ENCODE data around the gene PIH1D1. TPM values are rescaled to one million over a fixed set of nuclear protein-coding genes. Genes with fewer than 3 reads are reported as not detected.

PIH1D1 gene
- total and polyA plus RNA-seq, 3 experiments from 2014 or later, result 81.8 to 138 (median 132) TPM

- Mint-ChIP-seq H3K9me3 (no peaks in the 10 kb centered on the region), H3K36me3 (peaks cover 5 to 28% (median 7%) of the 10 kb centered on the region in 3 donors), H3K4me3 (peak overlapping the region; percentile 77 to 92 (median 84)), H3K27me3 (peaks cover 37 to 39% of the 10 kb centered on the region in 2 donors), H3K4me1 (peaks cover 32 to 50% (median 37%) of the 10 kb centered on the region in 3 donors), H3K27ac (peak overlapping the region; percentile 66 to 93 (median 86))
- peak overlapping the region; percentile 69 for H3K4me3 ChIP-seq (ENCODE audit: low read length)
- H3K27me3 ChIP-seq (ENCODE audit: insufficient read depth, low read length, poor library complexity, severe bottlenecking), result peaks cover 34% of the 10 kb centered on the region
- H3K9me3 ChIP-seq (ENCODE audit: low read length), result no peaks in the 10 kb centered on the region
- peak overlapping the region; percentile 51 for H3K27ac ChIP-seq (ENCODE audit: low read depth, low read length)
- peaks cover 26% of the 10 kb centered on the region for H3K4me1 ChIP-seq (ENCODE audit: insufficient read depth, low read length)
- DNase-seq, result peak; percentile 88 to 96 (median 93)
- peaks cover 5% of the 10 kb centered on the region for H3K36me3 ChIP-seq (ENCODE audit: insufficient read depth, low read length)
- ChIA-PET POLR2A (no interaction called here), CTCF (interaction anchor here (0.6 to 4.8 kb wide), 7 partner anchors 9 to 54 kb away, joined by 3 to 28 read pairs (median 5); partner anchors contain the start of genes ALDH16A1 and FLT3LG)
Observed at GRCh38 chr19:49443366-49444099, 8.1 kb downstream of the PIH1D1 start.

DNA sequence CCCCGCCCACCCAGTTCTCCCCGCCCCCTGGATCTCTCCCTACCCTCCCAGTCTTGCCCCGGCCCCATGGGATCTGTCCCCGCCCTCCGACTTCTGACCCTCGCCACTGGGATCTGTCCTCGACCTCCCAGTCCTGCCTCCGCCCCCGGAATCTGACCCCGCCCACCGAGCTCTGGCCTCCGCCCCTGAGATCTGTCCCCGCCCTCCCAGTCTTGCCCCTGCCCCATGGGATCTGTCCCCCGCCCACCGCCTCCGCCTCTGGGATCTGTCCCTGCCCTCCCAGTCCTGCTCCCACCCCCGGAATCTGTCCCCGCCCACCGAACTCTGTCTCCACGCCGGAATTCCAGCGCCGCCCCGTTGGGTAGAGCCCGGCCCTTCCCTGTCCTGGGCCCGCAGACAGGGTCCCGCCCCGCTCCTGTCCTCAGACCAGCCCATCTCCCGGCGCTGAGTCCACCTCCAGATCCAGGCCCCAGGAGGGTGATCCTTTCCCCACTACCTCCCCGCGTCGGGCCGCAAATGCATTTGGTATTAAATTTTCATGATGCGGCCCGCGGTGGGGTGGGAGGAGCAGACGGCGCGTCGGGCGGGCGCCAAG, 8.7 kb downstream of the PIH1D1 start:
- H3K27me3 ChIP-seq (ENCODE audit: insufficient read depth, low read length, poor library complexity, severe bottlenecking), result peaks cover 41% of the 10 kb centered on the region
- Mint-ChIP-seq H3K4me3 (peak overlapping the region; percentile 77 to 92 (median 84)), H3K4me1 (peaks cover 29 to 45% (median 35%) of the 10 kb centered on the region in 3 donors), H3K27me3 (peaks cover 44 to 45% of the 10 kb centered on the region in 2 donors), H3K9me3 (no peaks in the 10 kb centered on the region), H3K36me3 (peaks cover 0 to 22% (median 4%) of the 10 kb centered on the region in 3 donors), H3K27ac (peak overlapping the region in 5 of 8 donors; percentile 67 to 88 (median 84))
- H3K4me1 ChIP-seq (ENCODE audit: insufficient read depth, low read length), result peaks cover 20% of the 10 kb centered on the region
- no peaks in the 10 kb centered on the region for H3K36me3 ChIP-seq (ENCODE audit: insufficient read depth, low read length)
- peak overlapping the region; percentile 69 for H3K4me3 ChIP-seq (ENCODE audit: low read length)
- peak overlapping the region; percentile 51 for H3K27ac ChIP-seq (ENCODE audit: low read depth, low read length)
- DNase-seq, result peak in 3 of 5 donors; percentile 33 to 67 (median 51)
- no peaks in the 10 kb centered on the region for H3K9me3 ChIP-seq (ENCODE audit: low read length)
- CTCF ChIA-PET, result interaction anchor here (0.6 to 4.8 kb wide), 6 partner anchors 10 to 53 kb away, joined by 3 to 28 read pairs (median 4); partner anchors contain the start of genes ALDH16A1 and FLT3LG
- POLR2A ChIA-PET, result no interaction called here

GRCh38 chr19:49442354-49442753, 9.3 kb downstream of the PIH1D1 start:
- CTCF ChIA-PET, result interaction anchor here (0.8 to 4.8 kb wide), 8 partner anchors 10 to 216 kb away, joined by 3 to 28 read pairs (median 4); partner anchors contain the start of genes ALDH16A1, FLT3LG and GFY
- no peak for DNase-seq

DNA sequence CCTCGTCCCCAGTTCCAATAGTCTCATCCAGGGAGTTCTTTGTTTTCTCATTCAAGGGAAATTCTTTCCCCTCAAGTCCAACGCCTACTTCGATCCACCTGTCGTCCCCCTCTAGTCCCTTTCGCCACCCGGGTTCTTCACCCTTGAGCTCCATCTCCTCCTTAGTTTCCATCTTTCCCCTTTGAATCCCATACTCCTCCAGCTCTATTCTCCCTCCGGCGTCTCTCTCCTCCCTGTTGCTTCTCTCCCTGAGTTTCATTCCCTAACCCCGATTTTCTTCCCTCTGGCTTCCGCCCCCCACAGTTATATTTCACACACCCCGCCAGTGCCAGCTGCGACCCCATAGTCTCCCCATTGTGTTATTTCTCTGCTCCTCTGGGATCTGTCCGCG, 9.7 kb downstream of the PIH1D1 start:
- DNase-seq, result no peak
- H3K4me3 ChIP-seq (ENCODE audit: low read length), result no peak overlapping the region
- H3K9me3 ChIP-seq (ENCODE audit: low read length), result no peaks in the 10 kb centered on the region
- H3K27ac ChIP-seq (ENCODE audit: low read depth, low read length), result no peak overlapping the region
- Mint-ChIP-seq H3K27ac (peak overlapping the region in 5 of 8 donors; percentile 15 to 84 (median 67)), H3K9me3 (no peaks in the 10 kb centered on the region), H3K27me3 (peaks cover 52 to 54% of the 10 kb centered on the region in 2 donors), H3K36me3 (peaks cover 0 to 14% (median 4%) of the 10 kb centered on the region in 3 donors), H3K4me3 (peak overlapping the region; percentile 77 to 92 (median 84)), H3K4me1 (peaks cover 29 to 48% (median 35%) of the 10 kb centered on the region in 3 donors)
- peaks cover 50% of the 10 kb centered on the region for H3K27me3 ChIP-seq (ENCODE audit: insufficient read depth, low read length, poor library complexity, severe bottlenecking)
- ChIA-PET POLR2A (interaction anchor here (0.7 kb wide), 1 partner anchor 10 kb away, joined by 3 read pairs; the partner anchor contains the start of gene PIH1D1), CTCF (interaction anchor here (0.5 to 4.8 kb wide), 8 partner anchors 10 to 215 kb away, joined by 3 to 28 read pairs (median 4); partner anchors contain the start of genes ALDH16A1, GFY and PIH1D1)
- H3K4me1 ChIP-seq (ENCODE audit: insufficient read depth, low read length), result peaks cover 19% of the 10 kb centered on the region
- H3K36me3 ChIP-seq (ENCODE audit: insufficient read depth, low read length), result no peaks in the 10 kb centered on the region

More at GRCh38 chr19:49442354-49442753, 9.3 kb downstream of the PIH1D1 start:
- no peaks in the 10 kb centered on the region for H3K9me3 ChIP-seq (ENCODE audit: low read length)
- H3K36me3 Mint-ChIP-seq, result peaks cover 0 to 17% (median 4%) of the 10 kb centered on the region in 3 donors
- POLR2A ChIA-PET, result no interaction called here
- peaks cover 49 to 50% of the 10 kb centered on the region in 2 donors for H3K27me3 Mint-ChIP-seq
- no peaks in the 10 kb centered on the region for H3K9me3 Mint-ChIP-seq
- no peak overlapping the region for H3K4me3 ChIP-seq (ENCODE audit: low read length)
- no peak overlapping the region for H3K27ac ChIP-seq (ENCODE audit: low read depth, low read length)
- peaks cover 46% of the 10 kb centered on the region for H3K27me3 ChIP-seq (ENCODE audit: insufficient read depth, low read length, poor library complexity, severe bottlenecking)
- H3K4me1 Mint-ChIP-seq, result peaks cover 29 to 47% (median 35%) of the 10 kb centered on the region in 3 donors
- H3K27ac Mint-ChIP-seq, result peak overlapping the region in 5 of 8 donors; percentile 18 to 84 (median 58)
- H3K36me3 ChIP-seq (ENCODE audit: insufficient read depth, low read length), result no peaks in the 10 kb centered on the region
- H3K4me1 ChIP-seq (ENCODE audit: insufficient read depth, low read length), result peaks cover 19% of the 10 kb centered on the region
- peak overlapping the region; percentile 77 to 92 (median 84) for H3K4me3 Mint-ChIP-seq

DNA sequence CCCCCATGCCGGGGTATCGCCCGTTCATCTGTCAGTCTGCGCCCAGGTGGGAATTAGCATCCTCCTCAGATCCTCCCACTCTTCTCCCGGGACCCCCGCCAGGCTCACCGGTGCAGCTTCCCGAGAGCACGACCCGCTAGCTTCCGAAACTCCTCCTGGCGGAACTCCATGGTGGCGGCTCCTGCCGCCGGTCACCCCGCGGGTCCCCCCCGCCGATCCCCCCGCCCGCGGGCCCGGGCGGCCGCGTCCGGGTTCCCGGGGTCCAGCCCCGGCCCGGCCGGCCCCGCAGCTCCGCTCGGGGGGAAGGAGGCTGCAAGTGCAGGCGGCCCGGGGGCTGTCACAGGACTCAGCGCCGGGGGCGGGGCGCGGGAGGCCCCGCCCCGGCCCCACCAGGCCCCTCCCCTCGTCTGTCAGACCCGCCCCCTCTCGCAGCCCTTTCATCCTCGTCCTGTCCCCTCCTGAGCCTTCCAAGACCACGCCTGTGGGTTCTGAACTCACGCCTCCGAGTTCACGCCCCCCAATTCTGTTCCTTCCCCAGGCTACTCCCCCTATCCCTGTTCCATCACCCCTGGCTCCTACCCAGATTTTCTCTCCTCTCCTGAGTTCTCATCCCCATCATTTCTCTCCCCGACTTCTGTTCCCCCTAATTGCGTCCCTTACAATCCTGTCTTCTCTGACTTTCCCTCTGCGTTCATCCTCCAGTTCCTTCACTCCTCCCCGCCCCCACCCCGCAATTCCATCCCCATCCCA, 10.2 kb downstream of the PIH1D1 start, which contains the start of gene SLC17A7:
Gene SLC17A7 (minus strand): TSS at position 318 of the 750 bp plus-strand sequence. CDS start 148 bp downstream, at position 170.
- Mint-ChIP-seq H3K4me1 (peaks cover 30 to 47% (median 36%) of the 10 kb centered on the region in 3 donors), H3K4me3 (peak within 1 kb of the TSS; percentile 77 to 92 (median 84)), H3K9me3 (no peaks in the 10 kb centered on the region), H3K27ac (peak within 1 kb of the TSS in 7 of 8 donors; percentile 18 to 89 (median 67)), H3K36me3 (peaks cover 0 to 8% (median 1%) of the 10 kb centered on the region in 3 donors), H3K27me3 (peaks cover 56 to 60% of the 10 kb centered on the region in 2 donors)
- Histone ChIP-seq H3K4me3 (ENCODE audit: low read length) (no peak within 1 kb of the TSS), H3K27ac (ENCODE audit: low read depth, low read length) (no peak within 1 kb of the TSS), H3K4me1 (ENCODE audit: insufficient read depth, low read length) (peaks cover 19% of the 10 kb centered on the region), H3K36me3 (ENCODE audit: insufficient read depth, low read length) (no peaks in the 10 kb centered on the region), H3K27me3 (ENCODE audit: insufficient read depth, low read length, poor library complexity, severe bottlenecking) (peaks cover 55% of the 10 kb centered on the region), H3K9me3 (ENCODE audit: low read length) (no peaks in the 10 kb centered on the region)
- ChIA-PET CTCF (interaction anchor here (0.5 to 4.8 kb wide), 8 partner anchors 10 to 215 kb away, joined by 3 to 28 read pairs (median 4); partner anchors contain the start of genes ALDH16A1, GFY and PIH1D1), POLR2A (interaction anchor here (0.7 kb wide), 1 partner anchor 10 kb away, joined by 3 read pairs; the partner anchor contains the start of gene PIH1D1)
- DNase-seq, result peak in 2 of 5 donors; percentile 43 to 45

DNA sequence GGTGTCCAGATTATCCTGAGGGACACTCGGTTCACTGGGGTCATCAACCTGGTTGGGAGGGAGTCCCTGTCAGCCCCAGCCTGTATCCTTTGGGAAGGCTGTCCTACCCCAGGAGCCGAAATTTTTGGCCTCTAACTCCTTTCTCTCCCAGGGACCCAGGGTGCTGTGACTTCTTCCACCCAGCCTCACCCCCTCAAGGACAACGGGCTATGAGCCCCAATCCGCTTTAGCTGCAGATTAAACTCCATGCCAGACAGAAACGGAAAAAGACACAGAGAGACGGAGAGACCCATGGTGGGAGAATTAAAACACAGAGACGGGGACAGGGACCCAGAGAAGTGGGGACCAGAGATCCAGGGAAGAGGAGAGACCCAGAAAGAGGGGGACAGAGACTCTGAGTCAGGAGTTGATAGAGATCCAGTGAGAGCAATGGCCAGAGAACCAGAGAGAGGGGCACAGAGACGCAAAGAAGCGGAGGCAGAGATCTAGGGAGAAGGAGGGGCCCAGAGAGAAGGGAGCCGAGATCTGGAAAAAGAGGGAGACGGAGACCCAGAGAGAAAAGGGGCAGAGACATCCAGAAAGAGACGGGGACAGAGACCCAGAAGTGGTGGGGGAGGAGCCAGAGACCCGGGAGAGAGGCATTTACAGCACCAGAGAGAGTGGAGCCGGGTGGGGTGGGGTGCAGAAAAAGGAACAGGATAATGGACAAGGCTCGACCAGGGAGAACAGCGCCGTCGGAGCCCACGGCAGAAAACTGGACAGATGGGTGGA, 11.0 kb downstream of the PIH1D1 start:
- no peaks in the 10 kb centered on the region for H3K9me3 ChIP-seq (ENCODE audit: low read length)
- H3K36me3 ChIP-seq (ENCODE audit: insufficient read depth, low read length), result no peaks in the 10 kb centered on the region
- Mint-ChIP-seq H3K9me3 (no peaks in the 10 kb centered on the region), H3K4me3 (peak overlapping the region; percentile 8 to 80 (median 61)), H3K4me1 (peaks cover 31 to 52% (median 41%) of the 10 kb centered on the region in 3 donors), H3K27me3 (peaks cover 64 to 68% of the 10 kb centered on the region in 2 donors), H3K27ac (peak overlapping the region in 4 of 8 donors; percentile 30 to 89 (median 51)), H3K36me3 (peaks cover 0 to 2% (median 1%) of the 10 kb centered on the region in 3 donors)
- ChIA-PET CTCF (interaction anchor here (4.8 kb wide), 1 partner anchor 48 kb away, joined by 28 read pairs; no protein-coding TSS in a partner anchor), POLR2A (no interaction called here)
- no peak for DNase-seq
- H3K27ac ChIP-seq (ENCODE audit: low read depth, low read length), result no peak overlapping the region
- peaks cover 56% of the 10 kb centered on the region for H3K27me3 ChIP-seq (ENCODE audit: insufficient read depth, low read length, poor library complexity, severe bottlenecking)
- H3K4me1 ChIP-seq (ENCODE audit: insufficient read depth, low read length), result peaks cover 19% of the 10 kb centered on the region
- H3K4me3 ChIP-seq (ENCODE audit: low read length), result no peak overlapping the region

Data from CD8-positive, alpha-beta memory T cell (primary cell).